ENCODE data around the gene KCTD15.

DNA sequence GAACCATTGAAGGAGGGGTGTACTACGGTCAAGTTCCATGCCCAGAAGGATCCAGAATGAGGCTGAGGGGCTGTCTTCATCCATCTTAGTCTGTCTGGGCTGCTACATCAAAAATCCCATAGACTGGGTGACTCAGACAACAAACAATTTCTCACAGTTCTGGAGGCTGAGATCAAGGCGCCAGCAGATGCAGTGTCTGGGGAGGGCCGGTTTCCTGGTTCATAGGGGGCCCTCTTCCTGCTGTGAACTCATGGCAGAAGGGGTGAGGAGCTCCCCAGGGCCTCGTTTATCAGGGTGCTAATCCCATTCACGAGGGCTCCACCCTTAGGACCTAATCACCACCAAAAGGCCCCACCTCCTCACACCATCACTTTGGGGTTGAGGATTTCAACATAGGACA, 14.7 kb upstream of the KCTD15 start:
- TF ChIP-seq, protein P1, sequence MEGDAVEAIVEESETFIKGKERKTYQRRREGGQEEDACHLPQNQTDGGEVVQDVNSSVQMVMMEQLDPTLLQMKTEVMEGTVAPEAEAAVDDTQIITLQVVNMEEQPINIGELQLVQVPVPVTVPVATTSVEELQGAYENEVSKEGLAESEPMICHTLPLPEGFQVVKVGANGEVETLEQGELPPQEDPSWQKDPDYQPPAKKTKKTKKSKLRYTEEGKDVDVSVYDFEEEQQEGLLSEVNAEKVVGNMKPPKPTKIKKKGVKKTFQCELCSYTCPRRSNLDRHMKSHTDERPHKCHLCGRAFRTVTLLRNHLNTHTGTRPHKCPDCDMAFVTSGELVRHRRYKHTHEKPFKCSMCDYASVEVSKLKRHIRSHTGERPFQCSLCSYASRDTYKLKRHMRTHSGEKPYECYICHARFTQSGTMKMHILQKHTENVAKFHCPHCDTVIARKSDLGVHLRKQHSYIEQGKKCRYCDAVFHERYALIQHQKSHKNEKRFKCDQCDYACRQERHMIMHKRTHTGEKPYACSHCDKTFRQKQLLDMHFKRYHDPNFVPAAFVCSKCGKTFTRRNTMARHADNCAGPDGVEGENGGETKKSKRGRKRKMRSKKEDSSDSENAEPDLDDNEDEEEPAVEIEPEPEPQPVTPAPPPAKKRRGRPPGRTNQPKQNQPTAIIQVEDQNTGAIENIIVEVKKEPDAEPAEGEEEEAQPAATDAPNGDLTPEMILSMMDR (optimal IDR thresholded peaks at IDR 0.05 in 1 of 3, IDR thresholded peaks at IDR 0.05 in 1 of 3, conservative IDR thresholded peaks at IDR 0.05 in 1 of 3; ENCODE audit: extremely low read depth in 1 of 3, insufficient read depth in 2 of 3, low read length in 3 of 3), result no peak
- TF ChIP-seq EZH2 (IDR thresholded peaks at IDR 0.05; ENCODE audit: low read length), result no peak
